ENCODE results near the gene DRD2. TPM values are rescaled to one million over a fixed set of nuclear protein-coding genes. Genes with fewer than 3 reads are reported as not detected.

The DRD2 gene
- total RNA-seq, 1 experiment from 2014 or later = 0.44 TPM

DNA sequence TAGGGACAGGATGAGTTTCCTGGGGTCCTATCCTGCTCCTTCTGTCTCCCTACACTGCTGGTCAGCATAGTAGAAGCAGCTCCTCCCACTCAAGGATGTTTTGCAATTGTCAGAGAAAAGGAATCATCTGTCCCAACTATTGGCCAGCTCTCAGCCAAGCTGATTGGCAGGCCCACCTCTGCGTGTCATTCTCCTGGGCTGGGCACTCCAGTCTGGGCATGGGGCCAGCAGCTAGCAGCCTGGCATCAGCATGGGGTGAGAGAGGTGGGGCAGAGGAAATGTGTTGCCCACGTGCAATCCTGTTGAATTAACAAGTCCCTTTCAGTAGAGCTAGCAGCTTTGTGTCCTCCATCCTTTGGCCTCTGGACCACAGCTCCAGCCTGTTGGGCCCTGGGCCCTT is 73.5 kb downstream of the DRD2 start:
- Mint-ChIP-seq H3K36me3 (ENCODE audit: insufficient read depth in 1 of 3, low read depth in 3 of 3) (no peaks in the 10 kb centered on the region), H3K27me3 (ENCODE audit: low read depth) (peaks cover 28% of the 10 kb centered on the region)
- no CpG with 5 or more reads among the region's 2 CpGs for WGBS (ENCODE audit: extremely low coverage, insufficient read length, low lambda C conversion rate)

More for the DNA sequence above, 73.5 kb downstream of the DRD2 start:
- H2BK5ac ChIP-seq (ENCODE audit: insufficient read length, low read length) = no peak overlapping the region
- no peaks in the 10 kb centered on the region for H3K79me2 ChIP-seq (ENCODE audit: insufficient read depth, low read length)
- H2AK5ac ChIP-seq (ENCODE audit: insufficient read length, low read length) = no peak overlapping the region
- no peak overlapping the region for H4K5ac ChIP-seq (ENCODE audit: insufficient read length, low read depth, low read length)
- H3K27ac ChIP-seq (ENCODE audit: insufficient read length, low read depth, low read length) = no peak overlapping the region
- no peaks in the 10 kb centered on the region for H3K79me1 ChIP-seq (ENCODE audit: insufficient read depth, low read depth, low read length, poor library complexity, severe bottlenecking)
- H3K4ac ChIP-seq (ENCODE audit: low read depth, low read length) = no peak overlapping the region
- no peak overlapping the region for H2BK15ac ChIP-seq (ENCODE audit: low read depth, low read length)
- H2BK120ac ChIP-seq (ENCODE audit: low read depth, low read length, poor library complexity, severe bottlenecking) = no peak overlapping the region
- no peaks in the 10 kb centered on the region for H3K4me1 ChIP-seq (ENCODE audit: insufficient read depth, low read length)
- no peak overlapping the region for H2BK12ac ChIP-seq (ENCODE audit: insufficient read length, low read depth, low read length)
- H2AFZ ChIP-seq (ENCODE audit: low read length) = no peak overlapping the region
- H4K8ac ChIP-seq (replicated peaks; ENCODE audit: insufficient read length, low read depth, low read length) = no peak overlapping the region
- Mint-ChIP-seq H3K4me3 (no peak overlapping the region), H3K4me1 (peaks cover 11 to 14% of the 10 kb centered on the region in 2 experiments; a peak in 3 of 4 replicates), H3K9me3 (no peaks in the 10 kb centered on the region), H3K27ac (no peak overlapping the region)
- no peak overlapping the region for H3K14ac ChIP-seq (ENCODE audit: insufficient read depth, low read length)
- no peaks in the 10 kb centered on the region for H3K9me3 ChIP-seq (ENCODE audit: control insufficient read depth, low read depth, low read length)
- no peaks in the 10 kb centered on the region for H3K23me2 ChIP-seq (ENCODE audit: insufficient read length, low read depth, low read length, poor library complexity, severe bottlenecking)
- no peak overlapping the region for H3K9ac ChIP-seq (ENCODE audit: extremely low read depth, insufficient read length, low read length)
- H3K4me2 ChIP-seq (ENCODE audit: insufficient read depth, insufficient read length, low read length) = no peak overlapping the region
- TF ChIP-seq, protein P1, sequence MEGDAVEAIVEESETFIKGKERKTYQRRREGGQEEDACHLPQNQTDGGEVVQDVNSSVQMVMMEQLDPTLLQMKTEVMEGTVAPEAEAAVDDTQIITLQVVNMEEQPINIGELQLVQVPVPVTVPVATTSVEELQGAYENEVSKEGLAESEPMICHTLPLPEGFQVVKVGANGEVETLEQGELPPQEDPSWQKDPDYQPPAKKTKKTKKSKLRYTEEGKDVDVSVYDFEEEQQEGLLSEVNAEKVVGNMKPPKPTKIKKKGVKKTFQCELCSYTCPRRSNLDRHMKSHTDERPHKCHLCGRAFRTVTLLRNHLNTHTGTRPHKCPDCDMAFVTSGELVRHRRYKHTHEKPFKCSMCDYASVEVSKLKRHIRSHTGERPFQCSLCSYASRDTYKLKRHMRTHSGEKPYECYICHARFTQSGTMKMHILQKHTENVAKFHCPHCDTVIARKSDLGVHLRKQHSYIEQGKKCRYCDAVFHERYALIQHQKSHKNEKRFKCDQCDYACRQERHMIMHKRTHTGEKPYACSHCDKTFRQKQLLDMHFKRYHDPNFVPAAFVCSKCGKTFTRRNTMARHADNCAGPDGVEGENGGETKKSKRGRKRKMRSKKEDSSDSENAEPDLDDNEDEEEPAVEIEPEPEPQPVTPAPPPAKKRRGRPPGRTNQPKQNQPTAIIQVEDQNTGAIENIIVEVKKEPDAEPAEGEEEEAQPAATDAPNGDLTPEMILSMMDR (conservative IDR thresholded peaks at IDR 0.05) = no peak
- no peaks in the 10 kb centered on the region for H3K27me3 ChIP-seq (ENCODE audit: insufficient read depth, low read length)
- H3T11ph ChIP-seq (ENCODE audit: low read length) = no peak overlapping the region
- H3K18ac ChIP-seq (ENCODE audit: insufficient read length, low read depth, low read length) = no peak overlapping the region
- H3K23ac ChIP-seq (ENCODE audit: insufficient read length, low read depth, low read length) = no peak overlapping the region
- H3K56ac ChIP-seq (ENCODE audit: insufficient read length, low read depth, low read length) = no peak overlapping the region
- H4K91ac ChIP-seq (ENCODE audit: insufficient read length, low read depth, low read length) = no peak overlapping the region
- DNase-seq = no peak
- no peak overlapping the region for H2BK20ac ChIP-seq (ENCODE audit: low read depth, low read length, poor library complexity, severe bottlenecking)
- no peaks in the 10 kb centered on the region for H4K20me1 ChIP-seq (ENCODE audit: control insufficient read depth, insufficient read depth, insufficient read length)

Measured in H9 (cell line).